Measurements from ENCODE around the gene CTBP2. TPM values are rescaled to one million over a fixed set of nuclear protein-coding genes. Genes with fewer than 3 reads are reported as not detected.

The CTBP2 gene
- total RNA-seq, 1 experiment from 2014 or later: 125 TPM

DNA sequence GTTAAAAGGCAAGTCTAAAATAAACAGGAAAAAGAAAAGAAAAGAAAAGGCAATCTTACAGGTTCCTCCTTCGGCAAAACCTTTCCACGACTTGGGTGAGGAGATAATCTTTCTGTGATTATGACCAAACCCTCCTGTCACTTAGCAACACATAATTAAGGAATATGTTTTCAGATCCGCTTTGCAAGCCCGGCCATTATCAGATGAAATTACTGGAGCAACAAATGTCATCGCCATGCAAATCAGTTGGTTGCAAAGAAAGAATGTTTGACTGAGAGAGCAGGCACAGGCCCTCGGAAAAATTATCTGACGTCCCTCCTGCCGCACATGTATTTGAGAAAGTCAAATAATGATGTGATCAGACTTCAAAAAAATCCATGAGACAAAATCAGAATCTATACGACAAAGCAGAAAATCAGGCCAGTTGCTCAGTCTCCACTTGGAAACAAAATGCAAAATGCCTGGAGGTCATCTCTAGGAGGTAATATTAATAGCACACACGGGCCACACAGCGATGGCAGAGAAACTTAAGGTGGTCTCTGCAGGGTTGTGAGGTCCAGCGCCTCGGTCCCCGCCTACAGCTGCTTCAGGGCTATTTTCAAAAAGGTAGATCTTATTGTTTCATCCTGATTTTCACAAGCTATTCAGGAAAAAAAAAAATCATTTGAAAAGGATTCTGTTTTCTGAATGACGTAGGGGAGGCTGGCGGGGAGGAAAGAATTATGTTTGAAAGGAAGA is 135.7 kb downstream of the CTBP2 start:
- no peak for ATAC-seq
- ChIA-PET POLR2A (no interaction called here), CTCF (no interaction called here)
- TF ChIP-seq POLR2AphosphoS5 (IDR thresholded peaks at IDR 0.05; ENCODE audit: low read depth, low read length) (no peak), SIN3A (IDR thresholded peaks at IDR 0.05; ENCODE audit: borderline replicate concordance, insufficient read depth, low read depth, low read length) (no peak), TCF7L2 (IDR thresholded peaks at IDR 0.05; ENCODE audit: low read depth, low read length) (no peak)
- TF ChIP-seq, protein P1, sequence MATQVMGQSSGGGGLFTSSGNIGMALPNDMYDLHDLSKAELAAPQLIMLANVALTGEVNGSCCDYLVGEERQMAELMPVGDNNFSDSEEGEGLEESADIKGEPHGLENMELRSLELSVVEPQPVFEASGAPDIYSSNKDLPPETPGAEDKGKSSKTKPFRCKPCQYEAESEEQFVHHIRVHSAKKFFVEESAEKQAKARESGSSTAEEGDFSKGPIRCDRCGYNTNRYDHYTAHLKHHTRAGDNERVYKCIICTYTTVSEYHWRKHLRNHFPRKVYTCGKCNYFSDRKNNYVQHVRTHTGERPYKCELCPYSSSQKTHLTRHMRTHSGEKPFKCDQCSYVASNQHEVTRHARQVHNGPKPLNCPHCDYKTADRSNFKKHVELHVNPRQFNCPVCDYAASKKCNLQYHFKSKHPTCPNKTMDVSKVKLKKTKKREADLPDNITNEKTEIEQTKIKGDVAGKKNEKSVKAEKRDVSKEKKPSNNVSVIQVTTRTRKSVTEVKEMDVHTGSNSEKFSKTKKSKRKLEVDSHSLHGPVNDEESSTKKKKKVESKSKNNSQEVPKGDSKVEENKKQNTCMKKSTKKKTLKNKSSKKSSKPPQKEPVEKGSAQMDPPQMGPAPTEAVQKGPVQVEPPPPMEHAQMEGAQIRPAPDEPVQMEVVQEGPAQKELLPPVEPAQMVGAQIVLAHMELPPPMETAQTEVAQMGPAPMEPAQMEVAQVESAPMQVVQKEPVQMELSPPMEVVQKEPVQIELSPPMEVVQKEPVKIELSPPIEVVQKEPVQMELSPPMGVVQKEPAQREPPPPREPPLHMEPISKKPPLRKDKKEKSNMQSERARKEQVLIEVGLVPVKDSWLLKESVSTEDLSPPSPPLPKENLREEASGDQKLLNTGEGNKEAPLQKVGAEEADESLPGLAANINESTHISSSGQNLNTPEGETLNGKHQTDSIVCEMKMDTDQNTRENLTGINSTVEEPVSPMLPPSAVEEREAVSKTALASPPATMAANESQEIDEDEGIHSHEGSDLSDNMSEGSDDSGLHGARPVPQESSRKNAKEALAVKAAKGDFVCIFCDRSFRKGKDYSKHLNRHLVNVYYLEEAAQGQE (IDR thresholded peaks at IDR 0.05; ENCODE audit: insufficient read depth in 1 of 2, low read depth in 2 of 2, low read length in 1 of 2): no peak
- TF ChIP-seq, protein P2, sequence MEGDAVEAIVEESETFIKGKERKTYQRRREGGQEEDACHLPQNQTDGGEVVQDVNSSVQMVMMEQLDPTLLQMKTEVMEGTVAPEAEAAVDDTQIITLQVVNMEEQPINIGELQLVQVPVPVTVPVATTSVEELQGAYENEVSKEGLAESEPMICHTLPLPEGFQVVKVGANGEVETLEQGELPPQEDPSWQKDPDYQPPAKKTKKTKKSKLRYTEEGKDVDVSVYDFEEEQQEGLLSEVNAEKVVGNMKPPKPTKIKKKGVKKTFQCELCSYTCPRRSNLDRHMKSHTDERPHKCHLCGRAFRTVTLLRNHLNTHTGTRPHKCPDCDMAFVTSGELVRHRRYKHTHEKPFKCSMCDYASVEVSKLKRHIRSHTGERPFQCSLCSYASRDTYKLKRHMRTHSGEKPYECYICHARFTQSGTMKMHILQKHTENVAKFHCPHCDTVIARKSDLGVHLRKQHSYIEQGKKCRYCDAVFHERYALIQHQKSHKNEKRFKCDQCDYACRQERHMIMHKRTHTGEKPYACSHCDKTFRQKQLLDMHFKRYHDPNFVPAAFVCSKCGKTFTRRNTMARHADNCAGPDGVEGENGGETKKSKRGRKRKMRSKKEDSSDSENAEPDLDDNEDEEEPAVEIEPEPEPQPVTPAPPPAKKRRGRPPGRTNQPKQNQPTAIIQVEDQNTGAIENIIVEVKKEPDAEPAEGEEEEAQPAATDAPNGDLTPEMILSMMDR (IDR thresholded peaks at IDR 0.05): no peak
- no peaks in the 10 kb centered on the region for H3K36me3 ChIP-seq (ENCODE audit: control insufficient read depth, insufficient read depth, low read length)
- TSS peak; percentile 21 for BruUV-seq (replicated peaks)
- no peaks in the 10 kb centered on the region for H3K27me3 ChIP-seq (ENCODE audit: control insufficient read depth, insufficient read depth, low read length)
- H3K9me3 ChIP-seq (ENCODE audit: control insufficient read depth, insufficient read depth, low read depth, low read length): no peaks in the 10 kb centered on the region
- no peak overlapping the region for H3K4me3 ChIP-seq (ENCODE audit: low read depth in 2 of 2, low read length in 2 of 2)
- no peaks in the 10 kb centered on the region for H3K4me1 ChIP-seq (ENCODE audit: control insufficient read depth, insufficient read depth, low read length)
- no peak overlapping the region for H3K27ac ChIP-seq (ENCODE audit: low read length)
- no peak for DNase-seq (ENCODE audit: low read depth, low spot score)
- in situ Hi-C loops (cut with HindIII; ENCODE audit: low pct_unique_long_range_greater_than_20kb, low sequenced_read_pairs): no loop called here
- intact Hi-C loops (cut with micrococcal nuclease; ENCODE audit: unreplicated experiment): no loop called here

DNA sequence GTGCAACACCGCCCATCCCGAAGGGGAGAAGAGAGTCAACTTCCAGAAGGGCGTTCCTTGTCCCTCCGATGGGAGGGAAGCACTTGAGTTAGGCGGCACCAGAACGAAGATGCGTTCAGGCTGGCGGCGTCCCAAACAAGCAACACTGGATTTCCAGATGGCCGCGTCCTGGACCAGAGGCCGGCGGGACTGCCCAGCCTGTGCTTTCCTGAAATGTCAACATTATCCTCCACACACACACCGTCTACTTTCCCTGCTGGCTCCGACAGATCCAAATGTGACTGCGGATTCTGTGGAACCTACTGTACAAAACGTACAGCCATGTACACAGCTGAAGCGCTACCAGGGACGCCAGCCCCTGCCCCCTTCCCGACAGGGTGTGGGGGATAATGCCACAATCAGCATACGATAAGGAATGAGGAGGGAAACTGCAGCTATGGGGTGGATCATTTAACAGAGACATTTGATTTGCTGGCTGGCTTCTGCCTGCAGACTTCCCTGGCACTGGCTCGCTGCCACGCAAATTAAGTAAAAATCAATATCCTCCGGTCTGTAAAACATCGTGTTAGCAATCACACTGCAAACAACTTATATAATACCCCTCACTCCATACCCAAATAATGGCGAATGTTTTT is 136.4 kb downstream of the CTBP2 start:
- no peaks in the 10 kb centered on the region for H3K27me3 ChIP-seq (ENCODE audit: control insufficient read depth, insufficient read depth, low read length)
- H3K9me3 ChIP-seq (ENCODE audit: control insufficient read depth, insufficient read depth, low read depth, low read length): no peaks in the 10 kb centered on the region
- BruUV-seq (replicated peaks): no TSS peak
- in situ Hi-C loops (cut with HindIII; ENCODE audit: low pct_unique_long_range_greater_than_20kb, low sequenced_read_pairs): no loop called here
- no peak for DNase-seq (ENCODE audit: low read depth, low spot score)
- POLR2A ChIA-PET: no interaction called here
- TF ChIP-seq POLR2AphosphoS5 (IDR thresholded peaks at IDR 0.05; ENCODE audit: low read depth, low read length) (no peak), TCF7L2 (IDR thresholded peaks at IDR 0.05; ENCODE audit: low read depth, low read length) (no peak), SIN3A (IDR thresholded peaks at IDR 0.05; ENCODE audit: borderline replicate concordance, insufficient read depth, low read depth, low read length) (no peak)
- no peaks in the 10 kb centered on the region for H3K36me3 ChIP-seq (ENCODE audit: control insufficient read depth, insufficient read depth, low read length)
- intact Hi-C loops (cut with micrococcal nuclease; ENCODE audit: unreplicated experiment): no loop called here
- CTCF ChIA-PET: no interaction called here
- no peak overlapping the region for H3K4me3 ChIP-seq (ENCODE audit: low read depth in 2 of 2, low read length in 2 of 2)
- H3K4me1 ChIP-seq (ENCODE audit: control insufficient read depth, insufficient read depth, low read length): no peaks in the 10 kb centered on the region
- no peak for ATAC-seq
- H3K27ac ChIP-seq (ENCODE audit: low read length): no peak overlapping the region

DNA sequence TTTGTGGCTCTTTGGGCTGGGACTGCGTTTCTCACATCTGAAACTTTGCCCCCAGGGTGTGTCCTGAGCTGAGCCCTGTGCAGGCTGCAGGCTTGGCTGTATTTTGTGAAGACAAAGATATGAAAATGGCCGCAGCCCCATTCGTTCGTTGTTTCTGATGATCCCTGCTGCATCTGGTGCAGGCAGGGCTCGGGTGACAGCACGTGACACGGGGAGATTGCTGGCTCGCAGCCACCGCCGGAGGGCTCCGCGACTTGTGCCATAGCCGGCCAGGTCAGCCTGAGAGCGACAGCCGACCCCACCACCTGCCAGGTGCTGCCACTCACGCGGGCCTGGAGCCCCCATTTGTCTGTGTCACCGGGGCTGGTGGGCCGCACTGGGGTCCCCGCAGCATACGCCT is 137.1 kb downstream of the CTBP2 start:
- in situ Hi-C loops (cut with HindIII; ENCODE audit: low pct_unique_long_range_greater_than_20kb, low sequenced_read_pairs): no loop called here

More for the DNA sequence above, 137.1 kb downstream of the CTBP2 start:
- Histone ChIP-seq H3K4me3 (ENCODE audit: low read depth in 2 of 2, low read length in 2 of 2) (no peak overlapping the region), H3K27me3 (ENCODE audit: control insufficient read depth, insufficient read depth, low read length) (no peaks in the 10 kb centered on the region), H3K36me3 (ENCODE audit: control insufficient read depth, insufficient read depth, low read length) (no peaks in the 10 kb centered on the region), H3K4me1 (ENCODE audit: control insufficient read depth, insufficient read depth, low read length) (no peaks in the 10 kb centered on the region), H3K27ac (ENCODE audit: low read length) (no peak overlapping the region), H3K9me3 (ENCODE audit: control insufficient read depth, insufficient read depth, low read depth, low read length) (no peaks in the 10 kb centered on the region)
- ChIA-PET POLR2A (no interaction called here), CTCF (no interaction called here)
- DNase-seq (ENCODE audit: low read depth, low spot score): no peak
- intact Hi-C loops (cut with micrococcal nuclease; ENCODE audit: unreplicated experiment): no loop called here
- no TSS peak for BruUV-seq (replicated peaks)
- ATAC-seq: no peak
- TF ChIP-seq TCF7L2 (IDR thresholded peaks at IDR 0.05; ENCODE audit: low read depth, low read length) (no peak), SIN3A (IDR thresholded peaks at IDR 0.05; ENCODE audit: borderline replicate concordance, insufficient read depth, low read depth, low read length) (no peak), POLR2AphosphoS5 (IDR thresholded peaks at IDR 0.05; ENCODE audit: low read depth, low read length) (no peak)
- TF ChIP-seq, protein P1 (IDR thresholded peaks at IDR 0.05; ENCODE audit: insufficient read depth in 1 of 2, low read depth in 2 of 2, low read length in 1 of 2): no peak
- TF ChIP-seq, protein P2 (IDR thresholded peaks at IDR 0.05): no peak

All from Panc1 (cell line).